ENCODE results near the gene STON2. TPM values are rescaled to one million over a fixed set of nuclear protein-coding genes. Genes with fewer than 3 reads are reported as not detected.

Gene STON2
- total RNA-seq, 2 experiments from 2014 or later = 0.30 to 0.37 TPM

GRCh38 chr14:81402123-81402495, 2.0 kb upstream of the STON2 start:
- Mint-ChIP-seq H3K9me3 (peaks cover 4% of the 10 kb centered on the region), H3K27ac (no peak overlapping the region), H3K4me3 (no peak overlapping the region), H3K27me3 (peaks cover 16% of the 10 kb centered on the region), H3K36me3 (no peaks in the 10 kb centered on the region), H3K4me1 (peaks cover 12% of the 10 kb centered on the region)
- no peak for DNase-seq

- DNase-seq = no peak
- Mint-ChIP-seq H3K9me3 (peaks cover 4% of the 10 kb centered on the region), H3K27me3 (peaks cover 13% of the 10 kb centered on the region), H3K4me3 (no peak overlapping the region), H3K27ac (peak overlapping the region; percentile 2), H3K4me1 (peaks cover 12% of the 10 kb centered on the region), H3K36me3 (no peaks in the 10 kb centered on the region)
These were observed 1.4 kb upstream of the STON2 start for GRCh38 chr14:81401420-81402122.

GRCh38 chr14:81400852-81401251, 728 bp upstream of the STON2 start:
- Mint-ChIP-seq H3K27me3 (peaks cover 9% of the 10 kb centered on the region), H3K4me1 (peaks cover 12% of the 10 kb centered on the region), H3K4me3 (no peak overlapping the region)

GRCh38 chr14:81398196-81398891, 1.8 kb downstream of the STON2 start:
- DNase-seq = no peak
- no peaks in the 10 kb centered on the region for H3K9me3 Mint-ChIP-seq
- no peak overlapping the region for H3K27ac Mint-ChIP-seq
- H3K4me3 Mint-ChIP-seq = no peak overlapping the region
- no peaks in the 10 kb centered on the region for H3K36me3 Mint-ChIP-seq
- peaks cover 12% of the 10 kb centered on the region for H3K4me1 Mint-ChIP-seq
- peaks cover 5% of the 10 kb centered on the region for H3K27me3 Mint-ChIP-seq

More at GRCh38 chr14:81400852-81401251, 728 bp upstream of the STON2 start:
- DNase-seq = no peak
- peaks cover 4% of the 10 kb centered on the region for H3K9me3 Mint-ChIP-seq
- H3K36me3 Mint-ChIP-seq = no peaks in the 10 kb centered on the region
- H3K27ac Mint-ChIP-seq = no peak overlapping the region

- H3K27me3 Mint-ChIP-seq = peaks cover 5% of the 10 kb centered on the region
These were observed 4.0 kb downstream of the STON2 start for GRCh38 chr14:81396113-81396512.

GRCh38 chr14:81394739-81395138, 5.4 kb downstream of the STON2 start:
- peaks cover 1% of the 10 kb centered on the region for H3K4me1 Mint-ChIP-seq
- no peak overlapping the region for H3K4me3 Mint-ChIP-seq
- H3K27me3 Mint-ChIP-seq = no peaks in the 10 kb centered on the region
- DNase-seq = no peak
- H3K36me3 Mint-ChIP-seq = no peaks in the 10 kb centered on the region
- no peak overlapping the region for H3K27ac Mint-ChIP-seq
- no peaks in the 10 kb centered on the region for H3K9me3 Mint-ChIP-seq

More at GRCh38 chr14:81396113-81396512, 4.0 kb downstream of the STON2 start:
- Mint-ChIP-seq H3K4me3 (no peak overlapping the region), H3K36me3 (no peaks in the 10 kb centered on the region), H3K4me1 (peaks cover 4% of the 10 kb centered on the region), H3K27ac (no peak overlapping the region), H3K9me3 (no peaks in the 10 kb centered on the region)
- DNase-seq = no peak

GRCh38 chr14:81392976-81393643, 7.0 kb downstream of the STON2 start:
- H3K9me3 Mint-ChIP-seq = no peaks in the 10 kb centered on the region
- no peak overlapping the region for H3K4me3 Mint-ChIP-seq
- H3K4me1 Mint-ChIP-seq = no peaks in the 10 kb centered on the region
- no peak overlapping the region for H3K27ac Mint-ChIP-seq
- DNase-seq = no peak
- no peaks in the 10 kb centered on the region for H3K36me3 Mint-ChIP-seq
- H3K27me3 Mint-ChIP-seq = no peaks in the 10 kb centered on the region

- H3K4me1 Mint-ChIP-seq = no peaks in the 10 kb centered on the region
These were observed 8.1 kb downstream of the STON2 start for GRCh38 chr14:81392052-81392451.

GRCh38 chr14:81390696-81391095, 9.4 kb downstream of the STON2 start:
- Mint-ChIP-seq H3K27ac (no peak overlapping the region), H3K36me3 (no peaks in the 10 kb centered on the region), H3K4me3 (no peak overlapping the region), H3K9me3 (no peaks in the 10 kb centered on the region), H3K4me1 (no peaks in the 10 kb centered on the region), H3K27me3 (no peaks in the 10 kb centered on the region)
- DNase-seq = no peak

More at GRCh38 chr14:81392052-81392451, 8.1 kb downstream of the STON2 start:
- Mint-ChIP-seq H3K36me3 (no peaks in the 10 kb centered on the region), H3K27ac (no peak overlapping the region), H3K9me3 (no peaks in the 10 kb centered on the region), H3K4me3 (no peak overlapping the region), H3K27me3 (no peaks in the 10 kb centered on the region)
- DNase-seq = no peak

GRCh38 chr14:81388336-81388735, 11.8 kb downstream of the STON2 start:
- no peaks in the 10 kb centered on the region for H3K36me3 Mint-ChIP-seq
- H3K4me3 Mint-ChIP-seq = no peak overlapping the region

GRCh38 chr14:81386290-81386745, 13.8 kb downstream of the STON2 start:
- no peaks in the 10 kb centered on the region for H3K36me3 Mint-ChIP-seq
- no peaks in the 10 kb centered on the region for H3K4me1 Mint-ChIP-seq
- H3K9me3 Mint-ChIP-seq = no peaks in the 10 kb centered on the region
- H3K4me3 Mint-ChIP-seq = no peak overlapping the region
- H3K27me3 Mint-ChIP-seq = no peaks in the 10 kb centered on the region
- H3K27ac Mint-ChIP-seq = no peak overlapping the region
- no peak for DNase-seq

More at GRCh38 chr14:81388336-81388735, 11.8 kb downstream of the STON2 start:
- Mint-ChIP-seq H3K9me3 (no peaks in the 10 kb centered on the region), H3K27ac (no peak overlapping the region), H3K4me1 (no peaks in the 10 kb centered on the region), H3K27me3 (no peaks in the 10 kb centered on the region)
- no peak for DNase-seq

- no peak for DNase-seq
- Mint-ChIP-seq H3K4me1 (no peaks in the 10 kb centered on the region), H3K36me3 (no peaks in the 10 kb centered on the region), H3K9me3 (no peaks in the 10 kb centered on the region), H3K27ac (no peak overlapping the region), H3K27me3 (no peaks in the 10 kb centered on the region), H3K4me3 (no peak overlapping the region)
These were observed 14.2 kb downstream of the STON2 start for GRCh38 chr14:81385886-81386285.

GRCh38 chr14:81385419-81385818, 14.7 kb downstream of the STON2 start:
- no peak for DNase-seq
- Mint-ChIP-seq H3K36me3 (no peaks in the 10 kb centered on the region), H3K4me1 (no peaks in the 10 kb centered on the region), H3K4me3 (no peak overlapping the region), H3K27ac (no peak overlapping the region), H3K27me3 (no peaks in the 10 kb centered on the region), H3K9me3 (no peaks in the 10 kb centered on the region)

GRCh38 chr14:81384900-81385299, 15.2 kb downstream of the STON2 start:
- Mint-ChIP-seq H3K27me3 (peaks cover under 1% of the 10 kb centered on the region), H3K36me3 (no peaks in the 10 kb centered on the region), H3K4me1 (no peaks in the 10 kb centered on the region), H3K9me3 (no peaks in the 10 kb centered on the region), H3K4me3 (no peak overlapping the region), H3K27ac (no peak overlapping the region)
- no peak for DNase-seq

GRCh38 chr14:81382517-81383225, 17.5 kb downstream of the STON2 start:
- H3K4me1 Mint-ChIP-seq = no peaks in the 10 kb centered on the region

More at GRCh38 chr14:81382517-81383225, 17.5 kb downstream of the STON2 start:
- Mint-ChIP-seq H3K36me3 (no peaks in the 10 kb centered on the region), H3K4me3 (no peak overlapping the region), H3K9me3 (no peaks in the 10 kb centered on the region), H3K27ac (no peak overlapping the region), H3K27me3 (peaks cover 12% of the 10 kb centered on the region)
- no peak for DNase-seq
